Kidney epithelial cell (primary cell): ENCODE measurements around the gene PPP3CA. TPM values are rescaled to one million over a fixed set of nuclear protein-coding genes. Genes with fewer than 3 reads are reported as not detected.

ENCODE experiments used
- DNase-seq: peaks from one replicate; pipeline ENCODE4 v3.0.0-alpha.2; 2010; ENCODE audit warnings: low read depth
- H3K27me3 ChIP-seq: 2 replicates; pipeline ENCODE4 v1.6.0; 2011; ENCODE audit warnings: low read length; ENCODE audit not compliant: control insufficient read depth, insufficient read depth
- H3K36me3 ChIP-seq: 2 replicates; pipeline ENCODE4 v1.5.1; 2011; ENCODE audit warnings: low read length; ENCODE audit not compliant: control insufficient read depth, insufficient read depth
- H3K4me3 ChIP-seq: 2 replicates; pipeline ENCODE4 v1.5.1; 2011; ENCODE audit warnings: low read depth, mild to moderate bottlenecking, control low read depth, low read length
- total RNA-seq: library from RNA; depleted of rRNA; stranded (reverse); fragments of >200 nt; gene quantifications from 2 replicates; pipeline ENCODE4 v1.2.3, GENCODE V29; 2015
- TF ChIP-seq, protein P1 (sequence below): IDR thresholded peaks from 2 replicates; pipeline ENCODE4 v1.5.1; 2011; ENCODE audit warnings: mild to moderate bottlenecking, moderate library complexity, low read length, control low read depth, inconsistent platforms; ENCODE audit not compliant: insufficient read depth, poor library complexity, severe bottlenecking

Gene PPP3CA
- total RNA-seq, 1 donor from 2014 or later, result 26.5 TPM

DNA sequence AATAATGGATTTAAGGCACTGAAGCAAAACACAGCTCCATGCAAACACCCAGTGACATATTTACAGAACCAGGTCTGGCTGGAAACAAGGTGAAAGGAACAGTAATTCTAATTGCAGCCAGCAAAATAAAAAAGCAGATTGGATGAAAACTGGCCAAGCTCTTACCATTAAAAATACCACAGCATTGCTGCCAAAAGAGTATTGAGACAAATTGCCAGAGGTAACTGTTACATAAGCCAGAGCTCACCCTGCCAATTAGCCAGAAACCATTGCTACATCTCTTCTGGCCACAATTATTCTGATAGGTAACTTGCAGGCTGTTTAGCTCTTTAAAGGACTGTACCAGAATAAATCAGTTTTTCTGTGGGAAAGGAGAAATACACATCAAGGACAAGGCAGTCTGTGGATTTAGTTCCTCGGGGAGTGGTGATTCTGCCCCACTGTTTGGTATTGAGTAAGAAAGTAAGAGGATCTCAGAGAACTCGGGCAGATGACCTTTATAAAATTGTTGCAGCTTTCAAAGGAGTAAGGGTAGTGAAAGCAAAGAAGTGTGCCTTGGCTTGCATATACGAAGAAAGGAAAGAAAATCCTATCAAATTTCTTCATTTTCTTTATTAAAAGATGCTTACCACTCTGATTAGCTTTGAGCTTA is 369.5 kb downstream of the PPP3CA start:
- TF ChIP-seq, protein P1, sequence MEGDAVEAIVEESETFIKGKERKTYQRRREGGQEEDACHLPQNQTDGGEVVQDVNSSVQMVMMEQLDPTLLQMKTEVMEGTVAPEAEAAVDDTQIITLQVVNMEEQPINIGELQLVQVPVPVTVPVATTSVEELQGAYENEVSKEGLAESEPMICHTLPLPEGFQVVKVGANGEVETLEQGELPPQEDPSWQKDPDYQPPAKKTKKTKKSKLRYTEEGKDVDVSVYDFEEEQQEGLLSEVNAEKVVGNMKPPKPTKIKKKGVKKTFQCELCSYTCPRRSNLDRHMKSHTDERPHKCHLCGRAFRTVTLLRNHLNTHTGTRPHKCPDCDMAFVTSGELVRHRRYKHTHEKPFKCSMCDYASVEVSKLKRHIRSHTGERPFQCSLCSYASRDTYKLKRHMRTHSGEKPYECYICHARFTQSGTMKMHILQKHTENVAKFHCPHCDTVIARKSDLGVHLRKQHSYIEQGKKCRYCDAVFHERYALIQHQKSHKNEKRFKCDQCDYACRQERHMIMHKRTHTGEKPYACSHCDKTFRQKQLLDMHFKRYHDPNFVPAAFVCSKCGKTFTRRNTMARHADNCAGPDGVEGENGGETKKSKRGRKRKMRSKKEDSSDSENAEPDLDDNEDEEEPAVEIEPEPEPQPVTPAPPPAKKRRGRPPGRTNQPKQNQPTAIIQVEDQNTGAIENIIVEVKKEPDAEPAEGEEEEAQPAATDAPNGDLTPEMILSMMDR, result no peak
- no peaks in the 10 kb centered on the region for H3K36me3 ChIP-seq
- H3K27me3 ChIP-seq, result no peaks in the 10 kb centered on the region
- no peak overlapping the region for H3K4me3 ChIP-seq
- no peak for DNase-seq

GRCh38 chr4:100977274-100977673 is 370.1 kb downstream of the PPP3CA start:
- DNase-seq, result no peak
- no peaks in the 10 kb centered on the region for H3K27me3 ChIP-seq
- no peaks in the 10 kb centered on the region for H3K36me3 ChIP-seq
- TF ChIP-seq, protein P1, result no peak
- H3K4me3 ChIP-seq, result no peak overlapping the region
